Measurements from ENCODE around the gene USP48. TPM values are rescaled to one million over a fixed set of nuclear protein-coding genes. Genes with fewer than 3 reads are reported as not detected.

Gene USP48
- total and polyA plus RNA-seq, 2 of the 13 experiments (the other 11 are each of a cell fraction or from before 2014, with no cell fraction given): 30.4 to 30.7 TPM

- TF ChIP-seq, protein P1, sequence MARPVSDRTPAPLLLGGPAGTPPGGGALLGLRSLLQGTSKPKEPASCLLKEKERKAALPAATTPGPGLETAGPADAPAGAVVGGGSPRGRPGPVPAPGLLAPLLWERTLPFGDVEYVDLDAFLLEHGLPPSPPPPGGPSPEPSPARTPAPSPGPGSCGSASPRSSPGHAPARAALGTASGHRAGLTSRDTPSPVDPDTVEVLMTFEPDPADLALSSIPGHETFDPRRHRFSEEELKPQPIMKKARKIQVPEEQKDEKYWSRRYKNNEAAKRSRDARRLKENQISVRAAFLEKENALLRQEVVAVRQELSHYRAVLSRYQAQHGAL (CRISPR knock-in tag; IDR thresholded peaks at IDR 0.05; ENCODE audit: not compliant biosample characterization): no peak
- no peak for TF ChIP-seq ZNF577 (CRISPR knock-in tag; IDR thresholded peaks at IDR 0.05; ENCODE audit: borderline replicate concordance, low read depth)
- no peak for TF ChIP-seq ZSCAN21 (CRISPR knock-in tag; IDR thresholded peaks at IDR 0.05; ENCODE audit: borderline replicate concordance)
- TF ChIP-seq, protein P2, sequence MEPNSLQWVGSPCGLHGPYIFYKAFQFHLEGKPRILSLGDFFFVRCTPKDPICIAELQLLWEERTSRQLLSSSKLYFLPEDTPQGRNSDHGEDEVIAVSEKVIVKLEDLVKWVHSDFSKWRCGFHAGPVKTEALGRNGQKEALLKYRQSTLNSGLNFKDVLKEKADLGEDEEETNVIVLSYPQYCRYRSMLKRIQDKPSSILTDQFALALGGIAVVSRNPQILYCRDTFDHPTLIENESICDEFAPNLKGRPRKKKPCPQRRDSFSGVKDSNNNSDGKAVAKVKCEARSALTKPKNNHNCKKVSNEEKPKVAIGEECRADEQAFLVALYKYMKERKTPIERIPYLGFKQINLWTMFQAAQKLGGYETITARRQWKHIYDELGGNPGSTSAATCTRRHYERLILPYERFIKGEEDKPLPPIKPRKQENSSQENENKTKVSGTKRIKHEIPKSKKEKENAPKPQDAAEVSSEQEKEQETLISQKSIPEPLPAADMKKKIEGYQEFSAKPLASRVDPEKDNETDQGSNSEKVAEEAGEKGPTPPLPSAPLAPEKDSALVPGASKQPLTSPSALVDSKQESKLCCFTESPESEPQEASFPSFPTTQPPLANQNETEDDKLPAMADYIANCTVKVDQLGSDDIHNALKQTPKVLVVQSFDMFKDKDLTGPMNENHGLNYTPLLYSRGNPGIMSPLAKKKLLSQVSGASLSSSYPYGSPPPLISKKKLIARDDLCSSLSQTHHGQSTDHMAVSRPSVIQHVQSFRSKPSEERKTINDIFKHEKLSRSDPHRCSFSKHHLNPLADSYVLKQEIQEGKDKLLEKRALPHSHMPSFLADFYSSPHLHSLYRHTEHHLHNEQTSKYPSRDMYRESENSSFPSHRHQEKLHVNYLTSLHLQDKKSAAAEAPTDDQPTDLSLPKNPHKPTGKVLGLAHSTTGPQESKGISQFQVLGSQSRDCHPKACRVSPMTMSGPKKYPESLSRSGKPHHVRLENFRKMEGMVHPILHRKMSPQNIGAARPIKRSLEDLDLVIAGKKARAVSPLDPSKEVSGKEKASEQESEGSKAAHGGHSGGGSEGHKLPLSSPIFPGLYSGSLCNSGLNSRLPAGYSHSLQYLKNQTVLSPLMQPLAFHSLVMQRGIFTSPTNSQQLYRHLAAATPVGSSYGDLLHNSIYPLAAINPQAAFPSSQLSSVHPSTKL (CRISPR knock-in tag; IDR thresholded peaks at IDR 0.05): 0 out of 2 replicates have a peak, but pooled peaks have one; percentile 15
- TF ChIP-seq ZNF12 (CRISPR knock-in tag; IDR thresholded peaks at IDR 0.05): no peak
- TF ChIP-seq ZNF232 (CRISPR knock-in tag; IDR thresholded peaks at IDR 0.05; ENCODE audit: borderline replicate concordance): no peak
- no peak for TF ChIP-seq BRF2 (CRISPR knock-in tag; IDR thresholded peaks at IDR 0.05)
- TF ChIP-seq MAFK (conservative IDR thresholded peaks at IDR 0.05 in 1 of 2, IDR thresholded peaks at IDR 0.05 in 1 of 2; ENCODE audit: low read length in 2 of 2): no peak
- TF ChIP-seq KAT2B (IDR thresholded peaks at IDR 0.05; ENCODE audit: borderline replicate concordance, low read depth, low read length): no peak
- no peak for TF ChIP-seq ZNF761 (CRISPR knock-in tag; conservative IDR thresholded peaks at IDR 0.05)
- no peak for TF ChIP-seq ZKSCAN8 (CRISPR knock-in tag; IDR thresholded peaks at IDR 0.05; ENCODE audit: borderline replicate concordance)
- TF ChIP-seq RBFOX2 (IDR thresholded peaks at IDR 0.05; ENCODE audit: low read depth, low read length): no peak
- TF ChIP-seq MBD4 (IDR thresholded peaks at IDR 0.05; ENCODE audit: borderline replicate concordance, low read length): no peak
- TF ChIP-seq KLF6 (CRISPR knock-in tag; IDR thresholded peaks at IDR 0.05): no peak
- TF ChIP-seq, protein P3, sequence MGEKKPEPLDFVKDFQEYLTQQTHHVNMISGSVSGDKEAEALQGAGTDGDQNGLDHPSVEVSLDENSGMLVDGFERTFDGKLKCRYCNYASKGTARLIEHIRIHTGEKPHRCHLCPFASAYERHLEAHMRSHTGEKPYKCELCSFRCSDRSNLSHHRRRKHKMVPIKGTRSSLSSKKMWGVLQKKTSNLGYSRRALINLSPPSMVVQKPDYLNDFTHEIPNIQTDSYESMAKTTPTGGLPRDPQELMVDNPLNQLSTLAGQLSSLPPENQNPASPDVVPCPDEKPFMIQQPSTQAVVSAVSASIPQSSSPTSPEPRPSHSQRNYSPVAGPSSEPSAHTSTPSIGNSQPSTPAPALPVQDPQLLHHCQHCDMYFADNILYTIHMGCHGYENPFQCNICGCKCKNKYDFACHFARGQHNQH (CRISPR knock-in tag; IDR thresholded peaks at IDR 0.05): no peak
- TF ChIP-seq ZBTB21 (CRISPR knock-in tag; IDR thresholded peaks at IDR 0.05): no peak
- no peak for TF ChIP-seq ZKSCAN1 (IDR thresholded peaks at IDR 0.05; ENCODE audit: low read length)
Measured at GRCh38 chr1:21706151-21706835, 76.7 kb downstream of the USP48 start (continued).
